AG04450 (cell line): ENCODE results near the gene PAX5. TPM values are rescaled to one million over a fixed set of nuclear protein-coding genes. Genes with fewer than 3 reads are reported as not detected.

Experiments
- CTCF ChIA-PET: fragments of 300-600, 350-600 bp; formaldehyde crosslinking; extraction: SDS; loops from one replicate; lab custom pipeline; 2022; ENCODE audit warnings: antibody characterized with exemption, inconsistent platforms; lab: Charles Lee
- POLR2A ChIA-PET: fragments of 350-600 bp; formaldehyde crosslinking; extraction: SDS; loops from one replicate; lab custom pipeline; 2021; ENCODE audit warnings: antibody characterized with exemption, inconsistent platforms; lab: Yijun Ruan, JAX
- DNase-seq: peaks from one replicate; pipeline ENCODE4 v3.0.0-alpha.2; 2011; ENCODE audit warnings: low read depth, low spot score
- H3K27ac ChIP-seq: one replicate; pipeline ENCODE4 v1.5.1; 2012; ENCODE audit warnings: low read depth, low read length, control low read depth
- H3K27me3 ChIP-seq: one replicate; pipeline ENCODE4 v1.6.0; 2012; ENCODE audit warnings: low read length; ENCODE audit not compliant: control insufficient read depth, insufficient read depth
- H3K4me3 ChIP-seq: 2 replicates; pipeline ENCODE4 v1.5.1; 2011; ENCODE audit warnings: mild to moderate bottlenecking, low read depth, low read length, control low read depth
- H3K9me3 ChIP-seq: 2 replicates; pipeline ENCODE4 v1.5.1; 2012; ENCODE audit warnings: low read length; ENCODE audit not compliant: control insufficient read depth, insufficient read depth
- polyA plus RNA-seq: library from polyadenylated mRNA; depleted of rRNA; stranded (reverse); fragments of >200 nt; gene quantifications from 2 replicates; pipeline ENCODE4 v1.2.3, GENCODE V29; 2011
- TF ChIP-seq, protein P1 (sequence below): IDR thresholded peaks from 2 replicates; pipeline ENCODE4 v1.5.1; 2011; ENCODE audit warnings: low read depth, low read length, control low read depth, inconsistent platforms

The PAX5 gene
- polyA plus RNA-seq, 1 experiment, result not detected

DNA sequence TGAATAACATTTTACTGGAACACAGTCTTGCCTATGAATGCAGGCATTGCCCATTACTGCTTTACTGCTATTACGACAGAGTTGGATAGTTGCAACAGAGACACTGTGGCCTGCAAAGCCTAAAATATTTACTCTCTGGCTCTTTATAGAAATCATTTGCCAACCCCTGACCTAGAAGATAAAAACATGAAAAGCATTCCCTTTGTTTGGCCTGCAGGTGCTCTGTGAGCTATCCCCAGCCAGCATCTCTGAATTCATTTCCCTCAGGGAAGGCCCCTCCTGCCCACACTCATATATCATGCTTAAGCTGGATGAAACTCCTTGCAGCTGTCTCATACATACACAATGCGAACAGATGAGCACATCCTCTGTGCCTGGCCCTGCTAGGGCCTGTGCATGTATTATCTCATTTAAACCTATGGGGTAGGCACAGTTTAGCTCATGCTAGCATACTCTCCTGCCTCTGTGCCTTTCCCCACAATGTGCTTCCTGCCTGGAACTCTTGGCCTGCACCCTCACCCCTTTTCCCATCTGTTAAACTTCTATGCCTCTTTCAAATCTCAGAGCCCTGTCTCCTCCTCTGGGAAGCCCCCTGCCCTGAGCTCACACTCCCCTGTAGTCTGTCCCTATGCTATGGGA lies 193.1 kb downstream of the PAX5 start:
- TF ChIP-seq, protein P1, sequence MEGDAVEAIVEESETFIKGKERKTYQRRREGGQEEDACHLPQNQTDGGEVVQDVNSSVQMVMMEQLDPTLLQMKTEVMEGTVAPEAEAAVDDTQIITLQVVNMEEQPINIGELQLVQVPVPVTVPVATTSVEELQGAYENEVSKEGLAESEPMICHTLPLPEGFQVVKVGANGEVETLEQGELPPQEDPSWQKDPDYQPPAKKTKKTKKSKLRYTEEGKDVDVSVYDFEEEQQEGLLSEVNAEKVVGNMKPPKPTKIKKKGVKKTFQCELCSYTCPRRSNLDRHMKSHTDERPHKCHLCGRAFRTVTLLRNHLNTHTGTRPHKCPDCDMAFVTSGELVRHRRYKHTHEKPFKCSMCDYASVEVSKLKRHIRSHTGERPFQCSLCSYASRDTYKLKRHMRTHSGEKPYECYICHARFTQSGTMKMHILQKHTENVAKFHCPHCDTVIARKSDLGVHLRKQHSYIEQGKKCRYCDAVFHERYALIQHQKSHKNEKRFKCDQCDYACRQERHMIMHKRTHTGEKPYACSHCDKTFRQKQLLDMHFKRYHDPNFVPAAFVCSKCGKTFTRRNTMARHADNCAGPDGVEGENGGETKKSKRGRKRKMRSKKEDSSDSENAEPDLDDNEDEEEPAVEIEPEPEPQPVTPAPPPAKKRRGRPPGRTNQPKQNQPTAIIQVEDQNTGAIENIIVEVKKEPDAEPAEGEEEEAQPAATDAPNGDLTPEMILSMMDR, result no peak
- H3K27ac ChIP-seq, result no peak overlapping the region
- no peak overlapping the region for H3K4me3 ChIP-seq
- CTCF ChIA-PET, result interaction anchor here (1.6 kb wide), 1 partner anchor 32 kb away, joined by 5 read pairs; no protein-coding TSS in a partner anchor
- POLR2A ChIA-PET, result no interaction called here
- no peaks in the 10 kb centered on the region for H3K9me3 ChIP-seq
- peaks cover 35% of the 10 kb centered on the region for H3K27me3 ChIP-seq
- DNase-seq, result no peak

DNA sequence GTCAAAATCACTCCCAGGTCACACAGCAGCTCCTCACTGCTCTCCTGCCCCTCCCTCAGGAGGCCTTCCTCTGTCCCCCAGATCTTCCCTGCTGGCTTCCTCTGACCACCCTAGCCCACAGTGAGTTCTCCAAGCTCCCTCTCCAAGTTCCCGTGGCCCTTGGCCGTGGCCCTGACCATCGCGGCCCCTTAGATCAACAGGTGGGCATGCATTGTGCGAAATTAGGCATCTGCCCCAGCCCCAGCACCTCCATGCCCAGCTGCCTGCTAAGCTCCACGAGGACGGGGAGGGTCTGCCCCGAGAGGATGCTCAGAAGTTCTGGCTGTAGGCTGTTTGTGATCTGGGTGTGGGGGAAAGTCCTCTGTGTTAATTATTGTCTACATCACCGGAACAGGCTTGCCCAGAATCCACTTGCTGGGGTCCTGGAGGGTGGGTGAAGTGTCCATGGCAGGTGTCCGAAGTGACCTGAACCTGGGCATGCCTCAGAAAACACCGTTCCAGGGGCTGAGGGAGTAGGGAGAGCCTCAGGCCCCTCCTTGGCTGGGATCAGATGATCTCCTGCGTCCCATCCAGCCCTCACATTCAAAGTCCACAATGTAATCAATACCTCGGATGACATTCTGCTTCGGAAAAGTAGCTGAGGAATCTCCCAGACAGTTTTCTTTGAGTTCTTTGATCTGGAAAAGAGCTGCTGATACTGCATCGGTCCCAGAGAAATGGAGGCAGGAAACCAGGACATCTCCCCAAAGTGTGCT lies 194.8 kb downstream of the PAX5 start:
- CTCF ChIA-PET, result no interaction called here
- TF ChIP-seq, protein P1, result no peak
- Histone ChIP-seq H3K9me3 (no peaks in the 10 kb centered on the region), H3K4me3 (no peak overlapping the region), H3K27me3 (peaks cover 30% of the 10 kb centered on the region), H3K27ac (no peak overlapping the region)
- POLR2A ChIA-PET, result no interaction called here
- no peak for DNase-seq

DNA sequence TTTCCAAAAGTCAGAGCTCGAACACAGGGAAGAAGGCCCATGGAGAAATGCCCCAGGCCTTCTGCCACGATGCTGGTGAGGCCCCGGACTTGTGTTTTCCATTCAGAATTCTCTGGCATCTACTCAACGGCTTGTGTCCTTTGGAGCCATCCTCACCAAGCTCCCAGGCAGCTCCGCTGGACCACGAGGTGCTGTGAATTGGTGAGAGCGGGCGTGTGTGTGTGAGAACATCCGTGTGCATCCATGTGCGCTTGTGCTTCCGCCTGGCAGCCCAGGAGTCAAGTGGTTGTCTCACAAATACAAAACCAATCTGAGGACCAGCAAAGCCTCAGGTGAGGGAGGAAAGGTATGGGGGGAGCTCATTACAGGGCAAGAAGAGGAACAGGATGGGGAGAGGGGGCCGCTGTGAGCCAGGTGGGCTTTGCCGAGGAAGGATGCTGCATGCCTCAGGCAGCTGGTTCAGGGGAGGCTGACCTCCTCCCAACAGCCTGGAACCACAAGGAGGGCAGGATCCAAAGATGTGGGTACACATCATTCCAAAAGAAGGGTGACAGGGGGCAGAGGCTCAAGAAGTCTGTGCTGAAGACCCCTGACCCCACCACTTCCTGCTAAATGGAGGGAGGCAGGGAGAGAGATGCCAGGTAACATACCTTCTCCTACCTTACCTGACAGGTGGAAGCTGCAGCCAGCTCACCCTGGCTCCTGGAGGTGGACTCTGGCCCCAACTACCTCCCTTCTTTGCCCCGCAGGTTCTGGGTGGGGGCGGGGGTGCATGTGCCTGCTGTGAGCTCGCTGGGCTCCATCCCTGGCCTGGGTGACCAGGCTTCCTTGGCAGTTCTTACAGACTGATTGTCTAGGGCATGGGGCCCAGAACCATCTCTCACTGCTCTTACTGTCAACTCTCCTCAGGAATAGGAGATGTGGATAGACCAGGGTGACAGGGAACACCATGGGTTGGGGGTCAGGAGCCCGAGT lies 196.3 kb downstream of the PAX5 start:
- ChIA-PET CTCF (no interaction called here), POLR2A (no interaction called here)
- no peak for DNase-seq
- TF ChIP-seq, protein P1, result no peak
- no peaks in the 10 kb centered on the region for H3K9me3 ChIP-seq
- peaks cover 27% of the 10 kb centered on the region for H3K27me3 ChIP-seq
- no peak overlapping the region for H3K4me3 ChIP-seq
- H3K27ac ChIP-seq, result no peak overlapping the region

DNA sequence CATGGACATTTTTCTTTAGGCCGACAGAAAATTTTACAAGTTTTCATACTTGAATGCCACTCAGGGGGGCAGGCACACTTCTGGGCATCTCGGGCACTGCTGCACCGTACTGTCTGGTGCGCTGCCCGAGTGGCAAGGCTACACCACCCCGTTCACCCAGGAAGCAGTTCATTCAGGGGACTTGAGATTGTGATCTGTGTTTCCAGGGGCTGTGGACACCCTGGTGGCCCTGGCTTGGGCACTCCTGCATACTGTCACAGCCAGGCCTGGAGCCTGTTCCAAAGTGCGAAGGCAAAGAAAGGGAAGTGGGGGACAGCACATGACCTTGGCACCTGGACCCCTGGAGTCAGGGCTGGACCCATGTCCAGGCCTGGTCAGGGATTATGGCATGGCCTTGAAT lies 197.6 kb downstream of the PAX5 start:
- no peaks in the 10 kb centered on the region for H3K9me3 ChIP-seq
- ChIA-PET CTCF (no interaction called here), POLR2A (no interaction called here)
- no peak overlapping the region for H3K27ac ChIP-seq
- TF ChIP-seq, protein P1, result no peak
- DNase-seq, result no peak
- no peak overlapping the region for H3K4me3 ChIP-seq
- H3K27me3 ChIP-seq, result peaks cover 24% of the 10 kb centered on the region
